GM08714 (cell line): ENCODE measurements around the gene SUSD6.
A peak's percentile ranks its signal among the peaks of the same experiment; 100 is the strongest.
"Not testable (repeated sequence)": the region's sequence is repeated elsewhere in the genome, so short reads cannot be mapped to it uniquely, and the experiment has no call there.

Experiments used
- H3K4me3 ChIP-seq: fragments of 200-500 bp; sonication (Bioruptor generic); 2 replicates; pipeline ENCODE4 v1.5.1; 2014; ENCODE audit warnings: mild to moderate bottlenecking, low read length, inconsistent platforms
- ZNF274 ChIP-seq: IDR thresholded peaks from 2 replicates; pipeline ENCODE4 v1.6.1; 2012; ENCODE audit warnings: mild to moderate bottlenecking, low read depth, low read length

The SUSD6 gene

GRCh38 chr14:69713993-69714679, 102.7 kb downstream of the SUSD6 start:
- no peak overlapping the region for H3K4me3 ChIP-seq
- TF ChIP-seq ZNF274 = no peak

GRCh38 chr14:69715725-69716477, 104.5 kb downstream of the SUSD6 start:
- TF ChIP-seq ZNF274 = no peak
- no peak overlapping the region for H3K4me3 ChIP-seq

GRCh38 chr14:69716478-69717187, 105.2 kb downstream of the SUSD6 start:
- TF ChIP-seq ZNF274 = no peak
- no peak overlapping the region for H3K4me3 ChIP-seq

- H3K4me3 ChIP-seq = not testable (repeated sequence)
Observed at GRCh38 chr14:69718614-69719013, 107.2 kb downstream of the SUSD6 start.

GRCh38 chr14:69719501-69719951, 108.1 kb downstream of the SUSD6 start:
- H3K4me3 ChIP-seq = no peak overlapping the region

GRCh38 chr14:69720912-69721311, 109.5 kb downstream of the SUSD6 start:
- no peak overlapping the region for H3K4me3 ChIP-seq
- no peak for TF ChIP-seq ZNF274

More at GRCh38 chr14:69719501-69719951, 108.1 kb downstream of the SUSD6 start:
- no peak for TF ChIP-seq ZNF274

- no peak for TF ChIP-seq ZNF274
- peak overlapping the region; percentile 31; the same call in 1 of the 2 replicates for H3K4me3 ChIP-seq
Observed at GRCh38 chr14:69726761-69727511, 115.5 kb downstream of the SUSD6 start.

- no peak overlapping the region for H3K4me3 ChIP-seq
- no peak for TF ChIP-seq ZNF274
Observed at GRCh38 chr14:69727860-69728259, 116.5 kb downstream of the SUSD6 start.

GRCh38 chr14:69731919-69732598, 120.7 kb downstream of the SUSD6 start:
- H3K4me3 ChIP-seq = not testable (repeated sequence)

- H3K4me3 ChIP-seq = not testable (repeated sequence)
Observed at GRCh38 chr14:69736405-69736804, 125.0 kb downstream of the SUSD6 start.

- TF ChIP-seq ZNF274 = no peak
- H3K4me3 ChIP-seq = no peak overlapping the region
Observed at GRCh38 chr14:69741055-69741454, 129.7 kb downstream of the SUSD6 start.

GRCh38 chr14:69749956-69750355, 138.6 kb downstream of the SUSD6 start:
- H3K4me3 ChIP-seq = no peak overlapping the region; the same call in 1 of the 2 replicates
- TF ChIP-seq ZNF274 = no peak

- no peak overlapping the region for H3K4me3 ChIP-seq
- TF ChIP-seq ZNF274 = no peak
Observed at GRCh38 chr14:69750495-69750894, 139.1 kb downstream of the SUSD6 start.

GRCh38 chr14:69752773-69753172, 141.4 kb downstream of the SUSD6 start:
- no peak overlapping the region for H3K4me3 ChIP-seq
- no peak for TF ChIP-seq ZNF274
